Heart left ventricle (tissue), 13 donors: ENCODE results near the gene IFITM2.

Experiments
- POLR2A ChIP-seq, 2 donors: fragments of 450-650 bp; IDR thresholded peaks; one replicate each; pipeline ENCODE4 v1.6.1; 2017; ENCODE audit warnings: antibody characterized with exemption in 2 of 2, mild to moderate bottlenecking in 2 of 2, moderate library complexity in 2 of 2
- TF ChIP-seq, protein P1 (sequence below), 12 donors: fragments of 200-600 bp; sonication (generic) in 4 of 12; IDR thresholded peaks; one replicate each; pipeline versions ENCODE4 v1.5.0 to v1.8.0; 2018 to 2022; ENCODE audit warnings: antibody characterized with exemption in 12 of 12, mild to moderate bottlenecking in 5 of 12
- donor health status: ischemic (EF 13 %, LVEDD 7.1; RV severe dilation, severe dysfunction).
- donor health status: DM: no; HTN: yes; CAD: no.
- donor health status: DM: no; HTN: no; CAD: no.
- donor health status: ischemic (EF 25% LVEDD 6.9; RV normal size, moderate dysfunction).
- donor health status: ischemic (EF 25% LVEDD 5.7; RV mildly dilated, moderate dysfunction).
- donor health status: ischemic (EF 35%, LVEDD 5.7; RV mildly dilated, moderate dysfunction).
- donor health status: nonischemic (EF 11% LVEDD 7.7; RV severe dilation, severe dysfunction).
- donor health status: DM: yes; HTN: yes; CAD: no.
- donor health status: PGD.
- donor health status: ischemic (EF 29% LVEDD 5.4; RV normal size, mild dysfunction).
- donor health status: nonischemic (EF 23%, LVEDD 6.1; RV moderate dilation, normal function).

DNA sequence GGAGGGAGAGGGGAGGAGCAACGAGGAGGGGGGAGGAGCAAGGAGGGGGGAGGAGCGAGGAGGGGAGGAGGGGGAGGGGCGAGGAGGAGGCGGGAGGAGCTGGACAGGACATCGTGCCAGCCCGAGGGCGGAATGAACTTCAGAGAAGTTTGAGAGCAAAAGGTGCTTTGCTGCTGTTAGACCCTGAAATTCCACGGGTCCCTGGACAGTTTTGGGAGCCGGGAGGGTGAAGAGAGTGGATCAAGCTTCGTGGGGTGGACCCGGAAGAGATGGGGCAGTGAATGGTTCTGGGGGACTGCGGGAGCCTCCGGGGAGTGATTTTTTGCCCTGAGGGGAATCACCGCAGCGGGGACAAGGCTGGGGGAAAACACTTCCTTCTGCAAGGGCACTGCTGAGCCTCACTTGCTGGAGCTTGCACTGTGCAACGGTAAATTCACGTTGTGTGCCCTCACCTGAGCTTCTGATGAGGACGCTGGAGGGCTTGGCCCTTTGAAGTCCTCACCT lies 40.1 kb upstream of the IFITM2 start:
- no peak for TF ChIP-seq POLR2A (IDR thresholded peaks at IDR 0.05)
- TF ChIP-seq, protein P1, sequence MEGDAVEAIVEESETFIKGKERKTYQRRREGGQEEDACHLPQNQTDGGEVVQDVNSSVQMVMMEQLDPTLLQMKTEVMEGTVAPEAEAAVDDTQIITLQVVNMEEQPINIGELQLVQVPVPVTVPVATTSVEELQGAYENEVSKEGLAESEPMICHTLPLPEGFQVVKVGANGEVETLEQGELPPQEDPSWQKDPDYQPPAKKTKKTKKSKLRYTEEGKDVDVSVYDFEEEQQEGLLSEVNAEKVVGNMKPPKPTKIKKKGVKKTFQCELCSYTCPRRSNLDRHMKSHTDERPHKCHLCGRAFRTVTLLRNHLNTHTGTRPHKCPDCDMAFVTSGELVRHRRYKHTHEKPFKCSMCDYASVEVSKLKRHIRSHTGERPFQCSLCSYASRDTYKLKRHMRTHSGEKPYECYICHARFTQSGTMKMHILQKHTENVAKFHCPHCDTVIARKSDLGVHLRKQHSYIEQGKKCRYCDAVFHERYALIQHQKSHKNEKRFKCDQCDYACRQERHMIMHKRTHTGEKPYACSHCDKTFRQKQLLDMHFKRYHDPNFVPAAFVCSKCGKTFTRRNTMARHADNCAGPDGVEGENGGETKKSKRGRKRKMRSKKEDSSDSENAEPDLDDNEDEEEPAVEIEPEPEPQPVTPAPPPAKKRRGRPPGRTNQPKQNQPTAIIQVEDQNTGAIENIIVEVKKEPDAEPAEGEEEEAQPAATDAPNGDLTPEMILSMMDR (IDR thresholded peaks at IDR 0.05) = no peak
